DMS53 (cell line): Measurements from ENCODE around the gene IL36B.

Source experiments
- DNase-seq: peaks from one replicate; lab custom pipeline; 2025; lab: John Stamatoyannopoulos, UW

The IL36B gene

GRCh38 chr2:113010088-113010487 lies 42.6 kb downstream of the IL36B start:
- no peak for DNase-seq

- no peak for DNase-seq
These were observed 43.0 kb downstream of the IL36B start for GRCh38 chr2:113009622-113010021.

- DNase-seq, result no peak
These were observed 45.4 kb downstream of the IL36B start for GRCh38 chr2:113007250-113007649.

GRCh38 chr2:113005030-113005509 lies 47.6 kb downstream of the IL36B start, which contains the start of gene IL36A:
IL36A (plus strand) TSS chr2:113005459; CDS start chr2:113005872, 413 bp downstream.
- DNase-seq, result no peak

GRCh38 chr2:113002677-113003076 lies 50.0 kb downstream of the IL36B start:
- DNase-seq, result no peak

- DNase-seq, result peak; percentile 31
These were observed 52.2 kb downstream of the IL36B start for GRCh38 chr2:113000436-113000835.

- no peak for DNase-seq
These were observed 55.5 kb downstream of the IL36B start for GRCh38 chr2:112997151-112997550.

- DNase-seq, result no peak
These were observed 56.0 kb downstream of the IL36B start for GRCh38 chr2:112996635-112997034.

GRCh38 chr2:112995346-112995920 lies 57.2 kb downstream of the IL36B start:
- no peak for DNase-seq

- no peak for DNase-seq
These were observed 58.0 kb downstream of the IL36B start for GRCh38 chr2:112994648-112995047.

GRCh38 chr2:112993831-112994230 lies 58.8 kb downstream of the IL36B start:
- peak; percentile 68 for DNase-seq

GRCh38 chr2:112989611-112990010 lies 63.1 kb downstream of the IL36B start:
- no peak for DNase-seq

GRCh38 chr2:112985090-112985489 lies 67.6 kb downstream of the IL36B start:
- DNase-seq, result no peak

GRCh38 chr2:112980537-112980936 lies 72.1 kb downstream of the IL36B start:
- DNase-seq, result no peak

GRCh38 chr2:112979731-112980130 lies 72.9 kb downstream of the IL36B start:
- no peak for DNase-seq

GRCh38 chr2:112977559-112978056 lies 75.1 kb downstream of the IL36B start, which contains the start of gene IL36G:
IL36G (plus strand) TSS chr2:112978006; CDS start chr2:112978639, 633 bp downstream.
- no peak for DNase-seq
